GM21786 (cell line): ENCODE results near the gene IGF2BP2.
"Not testable (repeated sequence)": the region's sequence is repeated elsewhere in the genome, so short reads cannot be mapped to it uniquely, and the experiment has no call there.

Experiments used
- ATAC-seq: cut with Tn5 transposase; IDR thresholded peaks from one replicate; pipeline ENCODE4 v1.9.1; 2021; ENCODE audit not compliant: unreplicated experiment

Gene IGF2BP2

DNA sequence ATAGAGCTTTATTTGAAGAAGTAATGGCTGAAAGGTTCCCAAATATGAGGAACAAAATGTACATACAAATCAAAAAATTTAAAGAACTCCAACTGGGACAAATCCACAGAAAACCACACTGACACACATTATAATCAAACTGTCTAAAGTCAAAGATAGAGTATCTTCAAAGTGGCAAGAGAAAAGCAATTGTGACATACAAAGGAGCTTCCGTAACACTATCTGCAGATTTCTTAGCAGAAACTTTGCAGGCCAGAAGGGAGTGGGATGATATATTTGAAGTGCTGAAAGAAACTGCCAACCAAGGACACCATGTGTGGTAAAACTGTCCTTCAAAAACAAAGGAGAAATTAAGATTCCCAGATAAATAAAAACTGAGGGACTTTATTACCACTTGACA, 146.8 kb downstream of the IGF2BP2 start:
- ATAC-seq = no peak

DNA sequence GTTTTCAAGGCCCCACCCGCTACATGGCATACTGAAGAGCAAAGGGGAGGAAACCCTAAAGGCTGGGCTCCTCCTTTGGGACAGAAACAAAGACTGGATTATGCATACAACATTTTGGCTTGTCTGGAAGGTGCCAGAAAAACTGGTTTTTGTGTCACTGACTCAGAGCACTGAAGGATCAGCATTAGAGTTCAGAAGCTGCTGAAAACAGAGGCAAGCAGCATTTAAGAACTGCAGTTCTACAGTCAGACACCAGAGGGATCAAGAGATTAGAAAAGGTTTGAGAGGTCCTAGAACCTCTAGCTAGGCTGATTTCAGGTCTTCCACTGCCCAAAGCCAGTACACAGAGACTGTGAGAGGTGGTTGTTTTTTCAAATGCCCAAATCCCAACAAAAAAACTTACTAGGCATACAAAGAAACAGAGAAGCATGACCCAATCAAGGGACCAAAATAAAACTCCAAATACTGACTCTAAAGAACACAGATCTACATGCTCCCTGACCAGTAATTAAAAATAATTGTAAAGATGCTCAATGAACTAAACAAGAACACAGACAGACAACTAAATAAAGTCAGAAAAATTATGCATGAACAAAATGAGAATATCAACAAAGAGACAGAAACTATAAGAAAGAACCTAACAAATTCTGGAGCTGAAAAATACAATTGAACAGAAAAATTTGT, 147.6 kb downstream of the IGF2BP2 start:
- ATAC-seq = no peak

DNA sequence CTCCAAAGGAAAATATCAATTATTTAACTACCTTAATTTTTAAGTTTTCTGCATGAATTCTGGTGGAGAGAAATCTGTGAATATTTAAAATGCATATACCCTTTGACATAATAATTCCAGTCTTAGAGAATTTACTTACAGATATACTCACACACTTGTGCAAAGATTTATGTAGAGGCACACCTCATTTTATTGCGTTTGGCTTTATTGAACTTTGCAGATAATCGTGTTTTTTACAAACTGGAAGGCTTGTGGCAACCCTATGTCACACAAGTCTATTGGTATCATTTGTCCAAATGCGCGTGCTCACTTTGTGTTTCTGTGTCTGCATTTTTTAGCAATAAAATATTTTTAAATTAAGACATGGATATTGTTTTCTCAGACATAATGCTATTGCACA, 157.3 kb downstream of the IGF2BP2 start:
- no peak for ATAC-seq

DNA sequence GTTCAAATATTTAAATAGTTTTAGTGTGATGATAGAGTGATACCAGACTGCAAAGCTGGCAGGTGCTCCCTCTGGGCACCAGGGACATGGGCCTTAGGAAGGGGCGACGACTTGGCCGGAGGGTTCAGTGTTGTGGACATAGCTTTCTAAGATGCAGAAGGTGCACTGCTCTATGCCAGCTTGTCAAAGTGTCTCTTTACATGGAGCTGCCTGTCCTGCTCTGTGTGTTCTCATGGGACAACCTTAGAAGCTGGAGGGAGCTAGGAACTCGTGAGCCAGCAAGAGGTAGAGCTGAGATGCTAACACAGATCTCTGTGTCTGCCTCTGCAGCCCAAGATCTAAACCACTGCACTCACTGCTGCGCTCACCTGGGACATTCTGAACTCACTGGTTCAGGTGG, 160.9 kb downstream of the IGF2BP2 start:
- ATAC-seq = no peak

DNA sequence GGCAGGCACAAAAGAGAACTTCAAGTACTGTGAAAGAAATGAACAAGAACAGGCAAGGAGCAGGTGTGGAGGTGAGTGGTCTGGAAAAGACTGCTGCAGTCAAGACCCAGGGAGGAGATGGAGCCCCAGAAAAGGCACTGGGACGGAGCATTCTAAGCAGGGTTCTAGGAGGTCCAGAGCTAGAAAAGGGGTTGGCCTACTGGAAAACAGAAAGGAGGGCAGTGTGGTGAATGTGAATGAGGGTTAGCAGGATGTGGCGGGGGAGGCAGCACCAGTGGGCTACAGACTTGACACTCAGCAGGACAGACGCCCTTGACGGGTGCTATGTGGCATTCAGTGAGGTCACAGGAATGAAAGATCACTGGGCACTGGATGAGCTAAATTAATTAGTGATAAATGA, 163.1 kb downstream of the IGF2BP2 start:
- no peak for ATAC-seq

DNA sequence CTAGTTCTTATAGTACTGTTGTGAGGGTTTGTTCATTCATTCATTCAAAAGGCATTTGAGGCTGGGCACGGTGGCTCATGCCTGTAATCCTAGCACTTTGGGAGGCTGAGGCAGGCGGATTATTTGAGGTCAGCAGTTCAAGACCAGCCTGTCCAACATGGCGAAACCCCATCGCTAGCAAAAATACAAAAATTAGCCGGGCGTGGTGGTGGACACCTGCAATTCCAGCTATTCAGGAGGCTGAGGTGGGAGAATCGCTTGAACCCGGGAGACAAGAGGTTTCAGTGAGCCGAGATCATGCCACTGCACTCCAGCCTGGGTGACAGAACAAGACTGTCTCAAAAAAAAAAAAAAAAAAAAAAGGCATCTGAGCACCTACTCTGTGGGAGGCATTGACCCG, 163.5 kb downstream of the IGF2BP2 start:
- ATAC-seq = not testable (repeated sequence)

DNA sequence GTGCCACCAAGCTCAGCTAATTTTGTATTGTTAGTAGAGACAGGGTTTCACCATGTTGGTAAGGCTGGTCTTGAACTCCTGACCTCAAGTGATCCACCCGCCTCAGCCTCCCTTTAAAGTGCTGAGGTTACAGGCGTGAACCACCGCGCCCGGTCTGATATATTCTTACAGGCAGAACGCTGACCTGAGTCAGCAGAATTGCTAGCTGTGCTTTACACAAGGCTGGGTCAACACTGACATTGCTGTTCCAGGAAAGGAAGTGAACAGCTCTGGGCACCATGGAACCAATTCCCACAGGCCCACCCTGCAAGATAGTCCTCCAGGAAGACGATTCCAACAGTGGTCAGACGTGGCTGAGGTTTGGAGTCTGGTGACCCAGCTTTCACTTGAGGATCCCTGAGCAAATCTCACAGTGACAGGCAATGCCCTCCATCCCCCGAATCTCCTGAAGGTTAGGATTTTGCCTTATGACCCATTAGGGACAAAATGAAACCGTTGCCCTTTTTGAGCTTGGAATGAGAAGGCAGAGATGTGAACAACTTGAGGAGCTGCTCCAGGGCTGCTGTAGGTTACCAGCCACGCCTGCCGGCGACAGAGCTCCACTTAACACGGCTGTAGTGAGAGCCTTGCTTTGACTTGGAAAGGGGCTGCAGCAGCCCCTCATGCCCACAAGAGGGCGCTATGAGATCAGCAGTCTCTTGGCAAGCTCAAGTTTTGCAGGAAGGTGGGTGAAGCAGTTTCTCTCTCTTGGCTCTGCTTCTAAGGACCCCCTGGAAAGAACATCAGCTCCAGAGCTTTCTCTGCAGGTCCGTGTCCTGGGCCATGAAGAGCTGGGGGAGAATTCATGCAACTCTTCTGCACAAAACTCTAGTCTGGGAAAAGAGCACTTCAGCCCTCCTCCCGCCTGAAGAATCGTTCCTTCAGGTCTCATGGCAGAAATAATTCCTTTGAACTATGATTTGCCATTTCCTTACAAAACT, 164.6 kb downstream of the IGF2BP2 start:
- peak; percentile 85 for ATAC-seq

DNA sequence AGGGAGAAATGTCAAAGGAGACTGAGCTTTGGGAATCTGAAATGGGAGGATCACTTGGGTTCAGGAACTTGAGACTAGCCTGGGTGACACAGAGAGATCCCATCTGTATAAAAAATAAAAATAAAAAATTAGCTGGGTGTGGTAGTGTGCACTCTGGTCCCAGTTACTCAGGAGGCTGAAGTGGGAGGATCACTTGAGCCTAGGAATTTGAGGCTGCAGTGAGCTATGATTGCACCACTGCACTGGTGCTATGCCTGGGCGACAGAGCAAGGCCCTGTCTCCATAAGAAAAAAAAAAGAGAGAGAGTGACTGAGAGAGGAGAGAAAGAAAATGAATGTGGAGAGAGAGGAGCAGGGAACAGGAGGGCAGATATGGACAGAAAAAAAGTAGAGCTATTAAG, 165.9 kb downstream of the IGF2BP2 start:
- no peak for ATAC-seq

DNA sequence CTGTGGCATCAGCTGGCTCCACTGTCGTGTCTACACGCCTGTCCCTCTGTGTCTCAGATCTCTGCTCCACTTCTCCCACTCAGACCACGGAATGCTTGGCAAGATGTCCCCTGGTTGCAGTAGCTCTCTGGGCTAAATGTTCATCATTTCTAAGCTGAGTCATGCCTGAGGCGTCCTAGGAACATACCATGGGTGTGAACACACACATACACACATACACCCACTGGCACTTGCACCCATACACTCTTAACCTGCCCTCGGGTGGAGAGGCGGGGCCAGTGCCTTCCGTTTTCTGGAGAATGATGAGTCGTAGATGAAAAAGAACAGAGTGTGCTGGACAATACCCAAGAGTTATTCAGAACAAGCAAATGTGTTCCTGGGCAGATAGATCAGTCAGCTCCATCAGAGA, 166.3 kb downstream of the IGF2BP2 start:
- no peak for ATAC-seq

DNA sequence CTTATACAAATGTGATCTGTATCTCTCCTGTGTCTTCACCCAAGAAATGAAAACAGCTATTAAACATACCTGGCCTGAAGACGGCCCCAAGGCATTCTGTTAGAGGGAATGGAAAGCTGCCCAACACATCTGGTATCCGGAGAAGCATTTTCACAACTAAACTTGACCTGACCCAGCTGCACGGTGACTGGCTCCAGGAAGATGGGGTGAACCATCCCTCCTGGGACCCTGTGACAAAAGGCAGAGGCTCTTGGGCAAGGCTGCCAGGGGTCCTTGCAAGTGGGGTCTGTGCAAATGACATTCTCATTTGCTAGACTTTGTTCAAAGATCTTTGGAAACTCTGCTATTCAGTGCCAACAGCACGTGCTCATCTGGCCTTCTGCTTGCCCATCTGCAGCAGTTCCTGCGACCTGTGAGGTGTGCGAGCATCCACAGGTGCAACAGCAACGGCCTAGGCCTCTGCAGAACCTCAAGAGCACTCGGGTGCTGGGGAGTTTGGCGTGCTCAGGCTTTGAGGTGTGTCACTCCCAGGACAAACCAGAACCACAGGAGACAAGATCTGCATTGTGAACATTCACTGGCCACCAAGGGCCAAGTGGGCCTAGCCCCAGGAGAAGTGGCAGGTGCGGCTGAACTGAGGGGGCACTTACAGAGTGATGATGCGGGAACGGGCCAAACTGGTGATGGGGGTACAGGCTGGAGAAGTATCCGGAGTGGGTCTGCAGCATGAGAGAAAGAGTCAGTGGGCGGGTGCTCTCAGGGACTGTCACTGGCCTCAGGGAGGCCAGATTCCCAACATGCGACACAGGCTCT, 166.9 kb downstream of the IGF2BP2 start:
- ATAC-seq = no peak

DNA sequence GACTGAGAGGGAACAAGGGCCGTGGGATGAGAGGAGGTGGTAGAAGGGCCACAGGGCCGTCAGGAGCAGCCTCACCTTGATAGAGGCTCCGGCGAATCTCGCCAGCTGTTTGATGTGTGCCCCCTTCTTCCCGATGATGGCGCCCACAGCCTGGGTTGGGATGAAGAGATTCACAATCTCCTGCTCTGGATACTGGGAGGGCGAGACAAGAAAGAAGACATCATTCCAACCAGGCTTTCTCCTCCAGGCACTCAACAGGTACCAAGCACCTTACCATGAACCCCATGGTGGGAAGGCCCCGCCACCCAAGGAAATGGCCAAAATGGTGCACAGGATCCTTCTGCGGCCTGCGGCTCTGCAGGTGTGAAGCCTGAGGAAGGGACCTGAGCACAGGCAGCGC, 167.6 kb downstream of the IGF2BP2 start:
- no peak for ATAC-seq

DNA sequence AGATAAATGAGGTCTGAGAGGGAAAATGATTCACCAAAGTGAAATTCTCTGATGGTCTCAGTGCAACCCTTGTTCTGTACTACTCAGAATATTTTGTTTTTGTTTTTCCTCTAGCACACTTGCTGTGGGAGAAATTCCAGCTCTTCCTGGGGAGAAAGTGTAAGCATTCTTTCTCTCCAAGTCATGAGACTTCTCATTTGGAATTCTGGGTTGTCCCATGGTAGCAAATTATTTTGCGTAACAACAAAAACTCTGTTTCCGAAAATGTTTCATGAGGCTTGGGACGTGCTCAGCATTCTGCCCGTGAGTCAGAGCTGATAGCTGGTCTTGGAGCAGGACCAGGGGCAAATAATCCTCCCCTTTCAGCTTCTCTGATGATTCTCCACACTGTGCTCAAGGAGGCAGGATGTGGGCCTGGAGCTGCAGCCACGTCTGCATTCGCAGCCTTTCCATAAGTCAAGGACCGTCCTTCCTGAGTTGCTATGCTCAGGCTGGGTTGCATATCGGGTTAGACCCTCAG, 168.5 kb downstream of the IGF2BP2 start:
- no peak for ATAC-seq

DNA sequence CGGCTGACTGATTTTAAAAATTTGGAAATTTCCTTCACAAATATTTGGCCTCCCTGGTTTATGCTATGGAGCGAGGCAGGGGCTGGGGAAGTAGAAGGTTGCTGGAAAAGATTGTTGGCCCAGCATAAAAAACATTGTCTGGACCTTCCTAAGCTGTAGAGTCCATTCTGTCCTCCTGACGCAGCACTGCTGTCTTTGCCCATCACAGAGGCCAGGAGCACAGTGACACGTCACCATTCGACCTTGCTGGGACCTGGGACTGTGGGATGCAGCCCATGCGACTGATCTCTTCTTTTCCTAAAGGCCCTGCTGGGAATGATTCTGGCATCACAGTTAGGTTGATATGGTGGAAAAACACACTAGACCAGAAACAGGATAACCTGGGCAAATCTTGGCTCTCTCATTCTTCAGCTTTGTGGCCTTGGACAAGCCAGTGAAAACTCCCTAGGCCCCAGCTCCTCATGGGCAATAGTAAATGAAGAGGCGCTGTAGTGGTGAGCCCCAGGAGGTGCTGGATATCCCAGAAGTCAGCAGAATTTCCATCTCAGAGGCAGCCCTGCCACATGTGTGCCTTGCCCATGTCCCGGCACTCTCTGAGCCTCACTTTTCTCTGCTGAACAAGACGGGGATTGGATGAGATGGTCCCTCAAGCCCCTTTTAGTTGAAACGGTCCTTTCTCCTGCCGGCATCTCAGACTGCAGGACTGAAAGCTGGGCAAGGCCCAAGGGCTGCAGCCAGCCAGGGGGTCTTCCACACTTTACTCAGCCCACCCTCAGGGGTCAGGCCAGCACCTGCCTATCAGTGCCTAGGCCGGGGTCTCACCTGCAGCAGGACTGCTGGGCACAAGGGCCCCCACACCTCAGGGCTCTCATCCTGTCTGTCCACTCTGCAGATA, 169.2 kb downstream of the IGF2BP2 start:
- ATAC-seq = no peak

DNA sequence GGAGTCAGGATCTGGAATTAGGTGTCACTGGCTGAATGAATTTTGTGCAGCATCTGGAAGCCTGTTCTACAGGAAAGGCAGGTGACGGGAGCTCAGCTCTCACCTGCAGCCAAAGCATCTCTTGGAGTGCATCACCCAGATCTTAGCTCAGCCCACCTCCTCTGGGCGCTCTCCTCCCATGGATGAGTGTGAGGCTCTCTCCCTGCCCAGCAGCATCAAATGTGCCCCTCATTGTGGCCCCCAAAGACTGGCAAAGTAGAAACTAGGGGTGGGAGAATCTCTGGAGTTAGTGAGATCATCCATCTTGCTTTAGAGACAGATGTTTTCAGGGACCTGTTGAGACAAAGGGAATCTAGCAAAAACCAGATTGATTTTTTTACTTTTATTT, 170.1 kb downstream of the IGF2BP2 start:
- no peak for ATAC-seq

DNA sequence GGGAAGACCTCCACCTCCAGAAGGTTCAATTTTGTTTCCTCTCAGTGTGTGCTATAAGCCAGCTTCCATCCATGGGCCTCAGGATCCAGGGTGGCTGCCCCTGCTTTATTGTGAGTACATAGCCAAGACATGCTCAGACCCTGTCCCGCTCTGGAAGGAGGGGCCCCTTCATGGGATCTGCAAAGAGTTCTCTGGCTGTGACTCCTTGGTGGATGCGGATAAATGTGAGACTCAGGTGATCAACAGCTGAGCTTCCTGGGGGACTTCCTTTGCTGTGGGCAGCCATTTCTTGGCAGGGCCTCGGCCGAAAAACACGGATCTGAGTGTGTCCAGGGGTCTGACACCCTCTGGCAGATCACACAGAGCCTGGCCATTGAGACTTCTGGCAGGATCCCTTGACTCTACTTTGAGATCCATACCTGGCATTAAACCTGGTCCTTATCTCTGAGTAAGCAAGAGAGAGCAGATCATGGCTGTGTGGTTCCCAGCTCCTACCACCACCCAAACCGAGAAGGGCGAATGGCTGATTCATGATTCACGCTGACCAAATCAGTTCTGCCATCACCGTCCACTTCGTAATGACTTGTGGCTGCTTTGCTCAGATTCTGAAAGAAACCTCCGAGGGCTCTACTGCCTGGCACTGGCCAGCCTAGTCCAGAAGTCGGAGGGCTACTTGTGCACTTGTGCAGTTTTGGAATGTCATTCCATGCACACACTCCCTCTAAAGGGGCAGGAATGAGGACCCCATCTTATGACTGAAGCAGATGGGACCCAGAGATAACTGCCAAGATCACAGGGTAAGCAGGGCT, 170.7 kb downstream of the IGF2BP2 start:
- no peak for ATAC-seq

DNA sequence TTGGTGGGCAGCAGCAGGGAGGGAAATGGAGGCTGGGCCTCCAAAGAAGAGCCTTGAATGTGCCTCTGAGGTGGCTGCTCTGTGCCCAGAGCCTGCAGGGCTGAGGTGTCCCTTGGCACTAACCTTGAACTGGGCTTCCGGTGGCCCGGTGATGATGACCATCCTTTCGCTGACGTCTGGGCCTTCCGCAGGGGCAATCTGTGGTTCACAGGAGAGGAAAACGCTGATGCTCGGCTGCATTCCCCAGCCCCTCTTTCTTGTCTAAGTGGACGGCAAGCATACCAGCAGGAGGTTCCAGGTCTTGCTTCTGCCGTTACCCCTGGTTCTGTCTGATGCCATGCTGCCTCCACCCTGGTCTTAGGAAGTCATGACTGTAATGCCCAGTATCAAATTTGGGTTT, 172.9 kb downstream of the IGF2BP2 start:
- ATAC-seq = no peak

DNA sequence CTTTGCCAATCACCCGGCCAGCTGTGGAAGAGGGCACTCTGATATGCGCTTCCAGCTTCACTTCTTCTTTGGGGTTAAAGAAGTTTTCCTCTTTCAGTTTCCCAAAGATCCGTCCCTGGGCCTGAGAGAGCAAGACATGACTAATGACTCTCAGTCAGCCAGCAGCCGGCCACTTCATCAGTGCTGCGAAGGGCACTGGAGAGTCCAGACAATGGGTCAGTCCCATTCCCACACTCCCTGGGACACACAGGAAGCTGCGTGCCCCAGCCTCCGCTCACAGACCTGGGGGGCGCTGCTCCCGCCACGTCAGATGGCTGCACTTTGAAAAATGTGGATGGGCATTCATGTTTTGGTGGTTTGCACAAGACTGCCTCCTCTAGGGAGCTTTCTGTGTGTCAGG, 175.4 kb downstream of the IGF2BP2 start:
- no peak for ATAC-seq

DNA sequence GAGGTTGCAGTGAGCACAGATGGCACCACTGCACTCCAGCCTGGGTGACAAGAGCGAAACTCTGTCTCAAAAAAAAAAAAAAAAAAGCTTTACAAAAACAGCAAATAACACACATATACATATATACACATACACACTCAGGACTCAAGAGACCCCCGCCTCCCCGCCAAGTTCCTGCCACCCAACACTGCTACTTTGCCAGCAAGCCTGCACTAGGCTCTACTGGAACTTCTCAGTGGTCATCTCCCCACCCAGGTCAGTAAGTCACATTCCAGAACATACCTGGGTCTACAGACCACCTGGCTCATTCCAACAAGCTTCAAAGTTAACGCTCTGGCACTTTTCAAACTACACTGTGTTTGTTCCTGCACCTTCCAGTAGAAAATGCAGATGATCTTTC, 176.4 kb downstream of the IGF2BP2 start:
- no peak for ATAC-seq

DNA sequence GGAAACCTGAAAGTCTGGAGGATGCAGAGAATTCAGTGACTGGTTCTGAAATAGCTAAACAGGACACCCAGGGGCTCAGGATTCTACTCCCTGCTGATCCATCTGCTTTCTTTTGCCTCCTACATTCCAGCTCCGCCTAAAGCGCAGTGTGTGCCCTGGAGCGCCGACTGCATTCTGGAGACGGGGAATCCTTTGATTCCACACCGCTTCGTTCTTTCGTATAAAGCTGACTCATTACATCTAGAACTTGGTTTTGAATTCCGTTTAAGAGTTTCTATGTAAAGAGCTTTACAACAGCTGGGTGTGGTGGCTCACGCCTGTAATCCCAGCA, 177.0 kb downstream of the IGF2BP2 start:
- ATAC-seq = no peak
